Erythroblast (primary cell): ENCODE data around the gene P3H2.

Experiments
- GATA1 ChIP-seq: IDR thresholded peaks from 2 replicates; pipeline ENCODE4 v1.6.1; 2011; ENCODE audit warnings: low read depth, mild to moderate bottlenecking, control low read depth, low read length, moderate library complexity
- POLR2A ChIP-seq: IDR thresholded peaks from 2 replicates; pipeline ENCODE4 v1.6.1; 2011; ENCODE audit warnings: mild to moderate bottlenecking, low read length

- no peak for TF ChIP-seq POLR2A
- TF ChIP-seq GATA1, result no peak
Measured at GRCh38 chr3:190105876-190106275, 14.8 kb downstream of the P3H2 start.
